Nephron (organoid): ENCODE measurements around the gene SLC25A12.
"Not testable (repeated sequence)": the region's sequence is repeated elsewhere in the genome, so short reads cannot be mapped to it uniquely, and the experiment has no call there.

Experiments
- H3K27ac Mint-ChIP-seq, 3 experiments: 2 replicates each; pipeline ENCODE4 v1.8.0; 2020; ENCODE audit warnings: mixed read lengths in 3 of 3, mild to moderate bottlenecking in 2 of 3, moderate library complexity in 1 of 3
- H3K27me3 Mint-ChIP-seq: 2 replicates; pipeline ENCODE4 v1.8.0; 2021; ENCODE audit warnings: low read depth, mild to moderate bottlenecking, moderate library complexity, mixed read lengths
- H3K36me3 Mint-ChIP-seq: 2 replicates; pipeline ENCODE4 v1.8.0; 2020; ENCODE audit warnings: low read depth, mixed read lengths
- H3K4me1 Mint-ChIP-seq: 2 replicates; pipeline ENCODE4 v1.8.0; 2020; ENCODE audit warnings: mixed read lengths
- H3K4me3 Mint-ChIP-seq, 3 experiments: 2 replicates each; pipeline ENCODE4 v1.8.0; 2020; ENCODE audit warnings: mild to moderate bottlenecking in 3 of 3, mixed read lengths in 3 of 3, moderate library complexity in 2 of 3
- H3K9me3 Mint-ChIP-seq: 2 replicates; pipeline ENCODE4 v1.8.0; 2020; ENCODE audit warnings: mixed read lengths
- CTCF ChIP-seq, 3 experiments: fragments of 200-600 bp; sonication (generic); IDR thresholded peaks; one replicate each; pipeline ENCODE4 v1.5.0; 2021; ENCODE audit warnings: antibody characterized with exemption in 3 of 3; ENCODE audit not compliant: unreplicated experiment in 3 of 3

SLC25A12 gene

GRCh38 chr2:171772373-171772772, 121.7 kb downstream of the SLC25A12 start:
- Mint-ChIP-seq H3K9me3 (peaks cover 50% of the 10 kb centered on the region), H3K4me1 (no peaks in the 10 kb centered on the region), H3K36me3 (peaks cover 56% of the 10 kb centered on the region), H3K27me3 (no peaks in the 10 kb centered on the region), H3K27ac (no peak overlapping the region), H3K4me3 (no peak overlapping the region)
- no peak for TF ChIP-seq CTCF (IDR thresholded peaks at IDR 0.05; ENCODE audit: unreplicated experiment in 3 of 3)

GRCh38 chr2:171771463-171771862, 122.6 kb downstream of the SLC25A12 start:
- peaks cover 58% of the 10 kb centered on the region for H3K36me3 Mint-ChIP-seq
- H3K4me1 Mint-ChIP-seq, result no peaks in the 10 kb centered on the region
- H3K9me3 Mint-ChIP-seq, result peaks cover 50% of the 10 kb centered on the region
- H3K27ac Mint-ChIP-seq, result no peak overlapping the region
- no peak overlapping the region for H3K4me3 Mint-ChIP-seq
- no peak for TF ChIP-seq CTCF (IDR thresholded peaks at IDR 0.05; ENCODE audit: unreplicated experiment in 3 of 3)
- H3K27me3 Mint-ChIP-seq, result no peaks in the 10 kb centered on the region

GRCh38 chr2:171763602-171764001, 130.4 kb downstream of the SLC25A12 start:
- peaks cover 9% of the 10 kb centered on the region for H3K9me3 Mint-ChIP-seq
- H3K27me3 Mint-ChIP-seq, result no peaks in the 10 kb centered on the region
- no peak overlapping the region for H3K4me3 Mint-ChIP-seq
- no peaks in the 10 kb centered on the region for H3K4me1 Mint-ChIP-seq
- H3K27ac Mint-ChIP-seq, result no peak overlapping the region
- H3K36me3 Mint-ChIP-seq, result peaks cover 54% of the 10 kb centered on the region
- TF ChIP-seq CTCF (IDR thresholded peaks at IDR 0.05; ENCODE audit: unreplicated experiment in 3 of 3), result no peak

- no peaks in the 10 kb centered on the region for H3K27me3 Mint-ChIP-seq
- peaks cover 59% of the 10 kb centered on the region for H3K36me3 Mint-ChIP-seq
- peaks cover 15% of the 10 kb centered on the region for H3K9me3 Mint-ChIP-seq
- no peak overlapping the region for H3K4me3 Mint-ChIP-seq
- no peaks in the 10 kb centered on the region for H3K4me1 Mint-ChIP-seq
- no peak for TF ChIP-seq CTCF (IDR thresholded peaks at IDR 0.05; ENCODE audit: unreplicated experiment in 3 of 3)
- H3K27ac Mint-ChIP-seq, result peak overlapping the region in 1 of 3 experiments; percentile 9
These were observed 131.0 kb downstream of the SLC25A12 start for GRCh38 chr2:171762879-171763573.

- not testable (repeated sequence) for H3K4me1 Mint-ChIP-seq, H3K4me3 Mint-ChIP-seq, H3K27me3 Mint-ChIP-seq, H3K27ac Mint-ChIP-seq
- H3K36me3 Mint-ChIP-seq, result peaks cover 72% of the 10 kb centered on the region
- peaks cover 24% of the 10 kb centered on the region for H3K9me3 Mint-ChIP-seq
These were observed 132.9 kb downstream of the SLC25A12 start for GRCh38 chr2:171761176-171761575.

GRCh38 chr2:171758762-171759161, 135.3 kb downstream of the SLC25A12 start:
- not testable (repeated sequence) for H3K27ac Mint-ChIP-seq, H3K4me1 Mint-ChIP-seq, H3K4me3 Mint-ChIP-seq, H3K27me3 Mint-ChIP-seq
- H3K36me3 Mint-ChIP-seq, result peaks cover 92% of the 10 kb centered on the region
- H3K9me3 Mint-ChIP-seq, result peaks cover 30% of the 10 kb centered on the region

- TF ChIP-seq CTCF (IDR thresholded peaks at IDR 0.05; ENCODE audit: unreplicated experiment in 3 of 3), result no peak
- peaks cover 83% of the 10 kb centered on the region for H3K36me3 Mint-ChIP-seq
- H3K4me1 Mint-ChIP-seq, result no peaks in the 10 kb centered on the region
- H3K27me3 Mint-ChIP-seq, result no peaks in the 10 kb centered on the region
- H3K27ac Mint-ChIP-seq, result no peak overlapping the region
- H3K9me3 Mint-ChIP-seq, result peaks cover 24% of the 10 kb centered on the region
- no peak overlapping the region for H3K4me3 Mint-ChIP-seq
These were observed 139.6 kb downstream of the SLC25A12 start for GRCh38 chr2:171754254-171754939.
